ENCODE measurements around the gene FOCAD. TPM values are rescaled to one million over a fixed set of nuclear protein-coding genes. Genes with fewer than 3 reads are reported as not detected.

FOCAD gene
- total RNA-seq, 1 experiment from 2014 or later: 23.8 TPM

DNA sequence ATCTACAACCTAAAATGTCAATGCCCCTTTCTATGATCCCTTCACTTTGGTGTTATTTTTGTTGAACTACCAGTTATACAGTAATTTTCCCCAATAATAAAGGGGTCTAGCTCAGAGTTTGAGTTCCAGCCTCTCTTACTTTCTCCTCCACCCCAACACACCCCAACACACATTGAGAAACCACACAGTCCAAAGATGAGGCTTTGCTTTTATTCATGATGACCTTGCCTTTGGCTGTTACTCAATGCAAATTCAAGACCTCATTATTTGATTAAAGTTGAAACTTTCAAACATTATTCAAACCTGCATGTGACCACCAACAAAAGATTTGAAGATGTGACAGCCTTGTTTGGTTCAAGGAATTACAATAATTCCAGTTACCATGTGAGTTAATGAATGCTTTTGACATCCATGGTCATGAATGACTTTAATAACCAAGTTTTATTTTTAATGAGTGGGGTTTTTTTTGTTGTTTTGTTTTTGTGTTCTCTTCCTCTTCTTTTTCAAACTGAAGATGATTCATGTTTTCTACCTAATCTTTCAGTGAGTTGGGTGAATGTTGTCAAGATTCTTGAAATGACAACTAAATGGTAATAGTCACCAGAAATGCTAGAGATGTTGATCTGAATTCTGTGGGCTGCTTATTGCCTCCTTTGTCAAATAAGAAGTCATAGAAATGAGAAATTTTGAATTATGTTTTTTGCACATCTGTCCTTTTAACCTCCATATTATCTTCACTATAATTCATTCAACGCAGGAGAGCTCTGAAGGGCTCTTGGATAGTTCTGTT is 241.4 kb downstream of the FOCAD start:
- DNase-seq: no peak
- Mint-ChIP-seq H3K27ac (ENCODE audit: unreplicated experiment) (no peak overlapping the region), H3K27me3 (ENCODE audit: unreplicated experiment) (no peaks in the 10 kb centered on the region), H3K4me3 (ENCODE audit: low read depth, unreplicated experiment) (no peak overlapping the region), H3K4me1 (ENCODE audit: low read depth, unreplicated experiment) (no peaks in the 10 kb centered on the region), H3K36me3 (ENCODE audit: insufficient read depth, unreplicated experiment) (no peaks in the 10 kb centered on the region), H3K9me3 (ENCODE audit: low read depth, unreplicated experiment) (no peaks in the 10 kb centered on the region)
- intact Hi-C loops (cut with micrococcal nuclease; ENCODE audit: unreplicated experiment): loop anchor here (10.0 kb wide), 1 partner anchor 571 kb away; no protein-coding TSS in a partner anchor
- TF ChIP-seq, protein P1, sequence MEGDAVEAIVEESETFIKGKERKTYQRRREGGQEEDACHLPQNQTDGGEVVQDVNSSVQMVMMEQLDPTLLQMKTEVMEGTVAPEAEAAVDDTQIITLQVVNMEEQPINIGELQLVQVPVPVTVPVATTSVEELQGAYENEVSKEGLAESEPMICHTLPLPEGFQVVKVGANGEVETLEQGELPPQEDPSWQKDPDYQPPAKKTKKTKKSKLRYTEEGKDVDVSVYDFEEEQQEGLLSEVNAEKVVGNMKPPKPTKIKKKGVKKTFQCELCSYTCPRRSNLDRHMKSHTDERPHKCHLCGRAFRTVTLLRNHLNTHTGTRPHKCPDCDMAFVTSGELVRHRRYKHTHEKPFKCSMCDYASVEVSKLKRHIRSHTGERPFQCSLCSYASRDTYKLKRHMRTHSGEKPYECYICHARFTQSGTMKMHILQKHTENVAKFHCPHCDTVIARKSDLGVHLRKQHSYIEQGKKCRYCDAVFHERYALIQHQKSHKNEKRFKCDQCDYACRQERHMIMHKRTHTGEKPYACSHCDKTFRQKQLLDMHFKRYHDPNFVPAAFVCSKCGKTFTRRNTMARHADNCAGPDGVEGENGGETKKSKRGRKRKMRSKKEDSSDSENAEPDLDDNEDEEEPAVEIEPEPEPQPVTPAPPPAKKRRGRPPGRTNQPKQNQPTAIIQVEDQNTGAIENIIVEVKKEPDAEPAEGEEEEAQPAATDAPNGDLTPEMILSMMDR (IDR thresholded peaks at IDR 0.05; ENCODE audit: unreplicated experiment): no peak
- CTCF ChIA-PET: interaction anchor here (1.6 kb wide), 1 partner anchor 567 kb away, joined by 6 read pairs; no protein-coding TSS in a partner anchor
- no TSS peak for BruUV-seq (replicated peaks)

DNA sequence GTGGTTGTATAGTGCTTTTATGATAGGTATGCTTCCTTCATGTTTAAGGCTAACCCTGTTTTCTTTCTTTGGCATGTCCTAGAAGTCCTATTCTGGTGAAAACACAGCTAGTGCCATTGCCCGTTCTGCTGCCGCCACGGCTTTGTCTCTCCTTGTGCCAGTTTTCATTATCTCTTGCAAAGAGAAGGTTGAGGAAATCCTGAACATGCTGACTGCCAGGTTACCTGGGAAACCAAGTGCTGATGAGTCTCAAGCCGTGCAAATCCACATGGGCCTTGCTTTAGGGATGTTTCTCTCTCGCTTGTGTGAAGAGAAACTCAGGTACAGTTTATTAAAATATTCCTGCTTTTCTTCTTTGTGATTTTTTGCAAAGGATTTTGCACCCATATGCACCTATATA is 245.2 kb downstream of the FOCAD start:
- Mint-ChIP-seq H3K4me1 (ENCODE audit: low read depth, unreplicated experiment) (no peaks in the 10 kb centered on the region), H3K27ac (ENCODE audit: unreplicated experiment) (no peak overlapping the region), H3K4me3 (ENCODE audit: low read depth, unreplicated experiment) (no peak overlapping the region), H3K9me3 (ENCODE audit: low read depth, unreplicated experiment) (no peaks in the 10 kb centered on the region), H3K27me3 (ENCODE audit: unreplicated experiment) (no peaks in the 10 kb centered on the region), H3K36me3 (ENCODE audit: insufficient read depth, unreplicated experiment) (no peaks in the 10 kb centered on the region)
- CTCF ChIA-PET: no interaction called here
- TF ChIP-seq, protein P1 (IDR thresholded peaks at IDR 0.05; ENCODE audit: unreplicated experiment): no peak
- intact Hi-C loops (cut with micrococcal nuclease; ENCODE audit: unreplicated experiment): loop anchor here (10.0 kb wide), 1 partner anchor 574 kb away; no protein-coding TSS in a partner anchor
- no peak for DNase-seq
- no TSS peak for BruUV-seq (replicated peaks)

DNA sequence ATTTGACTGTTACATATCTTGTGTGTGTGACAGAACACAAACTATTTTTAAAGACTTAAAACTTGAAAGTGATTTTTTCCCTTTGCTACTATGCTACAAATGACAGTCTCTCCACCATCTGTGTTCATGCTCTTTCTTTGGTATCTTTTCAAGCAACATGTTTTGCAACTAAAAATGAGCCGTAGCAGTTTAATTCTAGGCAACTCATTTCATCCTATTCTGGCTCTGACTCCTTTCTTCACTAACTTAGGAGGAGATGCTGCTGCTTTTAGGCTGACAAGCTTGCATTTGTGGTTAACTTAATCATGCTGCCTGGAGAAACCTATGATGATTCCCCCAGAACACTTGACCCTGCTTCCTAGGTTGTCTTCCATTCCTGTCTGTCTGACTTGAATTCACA is 246.8 kb downstream of the FOCAD start:
- BruUV-seq (replicated peaks): no TSS peak
- Mint-ChIP-seq H3K4me1 (ENCODE audit: low read depth, unreplicated experiment) (no peaks in the 10 kb centered on the region), H3K27ac (ENCODE audit: unreplicated experiment) (no peak overlapping the region), H3K36me3 (ENCODE audit: insufficient read depth, unreplicated experiment) (no peaks in the 10 kb centered on the region), H3K9me3 (ENCODE audit: low read depth, unreplicated experiment) (no peaks in the 10 kb centered on the region), H3K4me3 (ENCODE audit: low read depth, unreplicated experiment) (no peak overlapping the region), H3K27me3 (ENCODE audit: unreplicated experiment) (no peaks in the 10 kb centered on the region)
- DNase-seq: no peak
- TF ChIP-seq, protein P1 (IDR thresholded peaks at IDR 0.05; ENCODE audit: unreplicated experiment): no peak
- intact Hi-C loops (cut with micrococcal nuclease; ENCODE audit: unreplicated experiment): no loop called here
- CTCF ChIA-PET: no interaction called here

DNA sequence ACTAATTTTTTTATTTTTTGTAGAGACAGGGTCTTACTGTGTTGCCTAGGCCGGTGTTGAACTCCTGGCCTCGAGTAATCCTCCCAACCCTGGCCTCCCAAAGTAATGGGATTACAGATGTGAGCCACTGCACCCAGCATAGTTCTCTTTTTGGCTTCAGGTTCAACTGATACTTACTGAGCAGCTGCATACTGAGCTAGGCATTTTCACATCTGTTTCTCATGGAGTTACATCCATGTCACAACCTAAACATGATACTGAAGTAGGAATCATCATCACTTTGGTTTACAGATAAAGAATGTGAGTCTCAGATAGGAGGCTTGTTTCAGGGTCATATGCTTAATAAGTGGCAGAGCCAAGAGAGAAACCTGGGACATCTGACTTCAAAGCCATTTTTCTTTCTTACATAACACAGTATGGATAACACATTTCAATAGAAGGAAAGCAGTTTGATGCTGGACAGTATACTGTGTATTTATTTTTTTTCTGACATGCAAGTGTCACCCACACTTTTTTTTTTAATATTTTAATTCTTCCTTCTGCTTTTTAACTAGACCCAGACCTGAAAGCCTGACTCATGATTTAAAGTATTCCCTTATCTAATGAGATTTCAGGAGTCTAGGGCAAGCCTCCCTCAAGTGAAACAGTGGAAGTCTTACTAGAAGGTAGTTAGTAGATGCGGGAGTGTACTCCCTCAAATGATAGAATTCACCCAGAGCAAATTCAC is 256.6 kb downstream of the FOCAD start:
- H3K27me3 Mint-ChIP-seq (ENCODE audit: unreplicated experiment): no peaks in the 10 kb centered on the region
- no peak for DNase-seq
- no peaks in the 10 kb centered on the region for H3K36me3 Mint-ChIP-seq (ENCODE audit: insufficient read depth, unreplicated experiment)
- no TSS peak for BruUV-seq (replicated peaks)
- no peak overlapping the region for H3K4me3 Mint-ChIP-seq (ENCODE audit: low read depth, unreplicated experiment)
- no peaks in the 10 kb centered on the region for H3K4me1 Mint-ChIP-seq (ENCODE audit: low read depth, unreplicated experiment)
- no peaks in the 10 kb centered on the region for H3K9me3 Mint-ChIP-seq (ENCODE audit: low read depth, unreplicated experiment)
- TF ChIP-seq, protein P1 (IDR thresholded peaks at IDR 0.05; ENCODE audit: unreplicated experiment): no peak
- no peak overlapping the region for H3K27ac Mint-ChIP-seq (ENCODE audit: unreplicated experiment)
- intact Hi-C loops (cut with micrococcal nuclease; ENCODE audit: unreplicated experiment): loop anchor here (1.0 to 5.0 kb wide), 5 partner anchors 316 to 1014 kb away; no protein-coding TSS in a partner anchor
- CTCF ChIA-PET: interaction anchor here (0.6 to 1.9 kb wide), 5 partner anchors 316 to 583 kb away, joined by 3 to 11 read pairs (median 3); partner anchors contain the start of gene MLLT3

Data from Calu3 (cell line).